Stimulated activated CD8-positive, alpha-beta memory T cell treated with anti-CD3 and anti-CD28 coated beads, Interleukin-4, amount 100 ng/mL, for 48 hours (primary cell): ENCODE data around the gene ARHGAP26.

Experiments
- DNase-seq: peaks from one replicate; pipeline ENCODE4 v3.0.0-alpha.2; 2020

ARHGAP26 gene

GRCh38 chr5:143236682-143237081 lies 466.5 kb downstream of the ARHGAP26 start:
- DNase-seq: no peak

DNA sequence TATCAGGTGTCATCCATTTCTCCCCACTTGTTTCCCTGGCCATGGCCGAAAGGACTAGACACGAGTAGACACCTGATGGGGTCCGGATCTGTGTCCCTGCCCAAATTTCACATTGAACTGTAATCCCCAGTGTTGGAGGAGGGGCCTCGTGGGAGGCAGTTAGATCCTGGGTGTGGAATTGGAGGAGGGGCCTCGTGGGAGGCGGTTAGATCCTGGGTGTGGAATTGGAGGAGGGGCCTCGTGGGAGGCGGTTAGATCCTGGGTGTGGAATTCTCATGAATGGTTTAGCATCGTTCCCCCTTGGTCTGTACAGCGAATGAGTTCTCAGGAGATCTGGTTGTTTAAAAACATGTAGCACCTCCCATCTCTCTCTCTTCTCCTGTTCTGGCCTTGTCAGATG lies 467.5 kb downstream of the ARHGAP26 start:
- no peak for DNase-seq

DNA sequence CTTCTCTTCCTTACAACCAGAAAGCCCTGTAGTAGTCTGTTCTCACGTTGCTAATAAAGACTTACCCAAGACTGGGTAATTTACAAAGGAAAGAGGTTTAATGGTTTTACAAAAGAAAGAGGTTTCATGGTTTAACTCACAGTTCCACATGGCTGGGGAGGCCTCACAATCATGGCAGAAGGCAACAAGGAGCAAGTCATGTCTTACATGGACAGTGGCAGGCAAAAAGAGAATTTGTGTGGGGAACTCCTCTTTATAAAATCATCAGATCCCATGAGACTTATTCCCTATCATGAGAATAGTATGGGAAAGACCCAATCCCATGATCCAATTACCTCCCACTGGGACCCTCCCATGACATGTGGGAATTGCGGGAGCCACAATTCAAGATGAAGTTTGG lies 468.4 kb downstream of the ARHGAP26 start:
- no peak for DNase-seq

DNA sequence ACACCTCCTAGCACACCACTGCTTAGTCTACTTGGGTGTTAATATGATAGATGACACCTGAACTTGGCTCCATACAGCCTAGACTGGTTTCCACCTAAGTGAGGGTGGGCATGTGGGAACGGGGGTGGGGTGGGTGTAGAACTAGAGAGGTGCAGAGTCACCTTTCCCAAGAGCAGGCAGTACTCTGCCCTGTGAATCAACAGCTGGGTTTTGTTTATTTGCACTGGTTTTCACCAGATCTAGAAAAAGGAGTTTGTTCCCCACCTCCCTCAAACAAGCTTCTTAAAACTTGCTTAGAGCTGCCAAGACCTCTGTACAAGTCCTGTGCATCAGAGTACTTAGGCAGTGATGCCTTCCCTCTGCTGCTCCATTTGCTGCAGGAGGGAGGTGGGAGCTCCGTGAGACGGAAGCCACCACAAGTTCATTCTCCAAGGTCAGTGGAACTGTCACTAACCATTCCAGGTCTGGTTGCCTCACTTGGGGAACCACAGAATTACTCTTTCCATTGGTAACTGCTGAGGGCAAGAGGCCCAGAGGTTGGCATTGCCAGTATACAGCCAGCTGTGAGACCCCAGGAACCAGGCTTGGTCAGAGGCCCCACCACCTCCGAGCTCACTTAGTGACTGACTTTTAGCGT lies 469.8 kb downstream of the ARHGAP26 start:
- no peak for DNase-seq

GRCh38 chr5:143241892-143242291 lies 471.7 kb downstream of the ARHGAP26 start:
- no peak for DNase-seq

GRCh38 chr5:143243103-143243502 lies 472.9 kb downstream of the ARHGAP26 start:
- DNase-seq: no peak

DNA sequence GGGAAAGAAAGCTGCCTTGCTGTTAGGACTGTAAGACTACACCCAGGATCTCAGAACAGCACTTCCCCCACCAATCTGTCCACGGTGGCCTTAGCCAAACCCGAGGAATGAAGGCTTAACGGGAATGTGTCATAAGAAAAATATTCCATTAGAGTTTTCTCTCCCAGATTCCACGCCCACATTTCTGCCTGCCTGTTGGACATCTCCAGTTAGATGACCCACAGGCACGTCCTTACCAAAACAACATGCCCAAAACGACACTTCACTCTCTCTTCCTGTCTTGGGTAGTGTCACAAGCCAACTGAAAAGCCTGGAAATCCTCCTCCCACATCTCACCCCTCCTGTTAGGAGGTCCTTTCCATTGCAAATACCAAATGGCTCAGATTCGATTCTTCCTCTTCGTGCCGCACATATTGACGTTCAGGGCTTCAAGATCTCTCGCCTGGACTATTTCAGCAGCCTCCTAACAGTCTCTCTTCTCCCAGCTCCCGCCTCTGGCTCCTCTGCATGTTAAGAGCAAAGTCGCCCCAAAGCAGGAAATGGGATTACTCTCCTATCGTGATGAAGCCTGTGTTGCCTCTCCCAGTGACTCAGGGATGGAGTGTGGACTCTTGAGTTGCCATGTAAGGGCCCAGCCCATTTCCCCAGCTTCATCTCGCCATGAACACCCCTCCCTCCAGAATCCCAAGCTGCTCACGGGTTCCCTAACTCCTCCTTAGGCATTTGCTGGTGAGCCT lies 474.0 kb downstream of the ARHGAP26 start:
- no peak for DNase-seq

DNA sequence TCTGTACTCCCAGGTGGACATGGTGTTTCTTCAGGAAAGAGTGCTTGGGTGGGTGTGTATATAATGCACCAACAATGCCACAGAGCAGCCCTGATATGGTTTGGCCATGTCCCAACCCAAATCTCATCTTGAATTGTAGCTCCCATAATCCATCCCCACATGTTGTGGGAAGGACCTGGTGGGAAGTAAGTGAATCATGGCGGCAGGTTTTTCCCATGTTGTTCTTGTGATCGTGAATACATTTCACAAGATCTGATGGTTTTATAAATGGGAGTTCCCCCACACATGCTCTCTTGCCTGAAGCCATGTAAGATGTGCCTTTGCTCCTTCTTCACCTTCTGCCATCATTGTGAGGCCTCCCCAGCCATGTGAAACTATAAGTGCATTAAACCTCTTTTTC lies 474.8 kb downstream of the ARHGAP26 start:
- DNase-seq: no peak

- DNase-seq: no peak
Observed at GRCh38 chr5:143245929-143246561, 475.9 kb downstream of the ARHGAP26 start.

DNA sequence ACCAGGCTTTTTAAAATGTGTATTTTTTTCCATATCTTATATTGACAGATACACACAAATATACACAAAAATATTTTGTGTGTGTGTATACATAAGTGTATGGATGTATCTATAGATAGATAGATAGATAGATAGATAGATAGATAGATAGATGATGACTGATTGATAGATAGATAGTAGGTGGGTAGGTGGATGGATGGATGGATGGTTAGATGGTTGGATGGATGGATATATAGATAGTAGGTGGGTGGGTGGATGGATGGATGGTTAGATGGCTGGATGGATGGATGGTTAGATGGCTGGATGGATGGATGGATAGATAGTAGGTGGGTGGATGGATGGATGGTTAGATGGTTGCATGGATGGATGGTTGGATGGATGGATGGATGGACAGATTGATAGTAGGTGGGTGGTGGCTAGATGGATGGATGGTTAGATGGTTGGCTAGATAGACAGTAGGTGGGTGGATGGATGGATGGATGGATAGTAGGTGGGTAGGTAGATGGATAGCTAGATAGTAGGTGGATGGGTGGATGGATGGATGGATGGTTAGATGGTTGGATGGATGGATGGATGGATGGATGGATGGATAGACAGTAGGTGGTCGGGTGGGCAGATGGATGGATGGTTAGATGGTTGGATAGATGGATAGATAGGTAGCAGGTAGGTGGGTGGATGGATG lies 477.1 kb downstream of the ARHGAP26 start:
- DNase-seq: no peak

DNA sequence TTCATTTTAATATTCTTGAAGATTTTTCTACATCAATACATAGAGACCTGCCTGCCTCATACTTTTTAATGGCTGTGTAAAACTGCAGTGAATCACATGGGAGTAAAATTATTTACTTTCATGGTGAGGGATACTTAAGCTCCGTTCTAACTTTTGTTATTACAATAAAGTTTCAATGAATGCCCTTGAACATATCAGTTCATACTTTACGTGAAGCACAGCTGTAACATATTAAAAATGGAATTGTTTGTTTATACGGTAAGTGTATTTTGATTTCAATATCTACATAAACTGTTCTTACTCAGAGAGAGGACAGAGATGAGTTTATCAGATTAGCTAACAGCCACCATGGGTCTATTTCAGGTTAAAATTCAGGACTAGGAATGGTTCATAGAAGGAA lies 478.2 kb downstream of the ARHGAP26 start:
- no peak for DNase-seq

DNA sequence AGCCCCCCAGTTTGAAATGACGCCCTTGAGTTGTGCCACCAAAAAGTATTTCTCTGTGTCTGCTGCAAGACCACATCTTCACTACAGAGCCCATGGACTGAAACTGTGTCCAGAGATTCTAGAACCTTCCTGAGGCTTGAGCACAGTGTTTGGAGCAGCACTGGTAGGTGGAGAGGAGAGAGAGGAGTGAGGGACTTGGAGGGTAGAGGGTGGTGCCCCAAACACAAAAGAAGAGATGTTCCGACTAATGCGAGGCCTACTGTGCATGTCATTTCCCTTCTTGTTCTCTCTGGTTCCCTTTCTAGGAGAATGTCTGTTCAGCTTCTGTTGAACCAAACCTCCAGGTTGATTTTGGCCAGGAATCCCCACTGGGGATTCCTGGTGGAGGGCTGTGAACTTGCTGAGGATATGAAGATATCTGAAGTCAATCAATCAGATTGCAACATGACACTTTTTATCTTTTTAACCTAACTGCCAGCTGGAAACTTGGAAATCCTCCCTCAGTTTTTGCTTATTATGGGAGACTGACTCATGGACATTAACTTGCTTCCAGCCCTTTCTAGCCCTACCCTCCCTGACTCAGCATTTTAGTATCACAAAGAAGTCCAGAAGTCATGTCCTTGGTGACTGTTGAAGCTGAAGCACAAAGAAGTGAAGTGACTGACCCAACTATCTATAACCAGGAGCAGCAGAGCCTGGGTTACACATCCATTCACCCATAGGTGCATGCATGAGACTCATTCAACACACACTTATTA lies 478.8 kb downstream of the ARHGAP26 start:
- DNase-seq: no peak

DNA sequence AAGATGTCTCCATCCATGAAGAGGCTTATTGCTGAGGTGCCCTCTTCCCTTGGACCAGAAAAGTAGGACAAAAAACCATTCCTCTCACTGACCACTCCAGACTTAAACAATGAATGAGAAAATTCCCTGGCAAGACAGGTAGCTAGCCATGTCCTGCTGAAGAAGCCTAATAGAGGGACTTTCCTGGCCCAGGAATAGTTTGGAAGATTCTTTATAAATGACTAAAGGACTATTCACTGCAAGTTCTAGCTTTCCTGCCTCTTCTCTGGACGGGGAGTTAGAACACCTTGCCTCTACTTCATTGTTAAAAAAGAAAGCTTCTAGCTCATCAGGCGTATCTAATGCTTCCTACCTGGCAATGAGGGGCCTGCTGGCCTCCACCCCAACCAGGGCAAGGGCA lies 479.7 kb downstream of the ARHGAP26 start:
- DNase-seq: no peak

DNA sequence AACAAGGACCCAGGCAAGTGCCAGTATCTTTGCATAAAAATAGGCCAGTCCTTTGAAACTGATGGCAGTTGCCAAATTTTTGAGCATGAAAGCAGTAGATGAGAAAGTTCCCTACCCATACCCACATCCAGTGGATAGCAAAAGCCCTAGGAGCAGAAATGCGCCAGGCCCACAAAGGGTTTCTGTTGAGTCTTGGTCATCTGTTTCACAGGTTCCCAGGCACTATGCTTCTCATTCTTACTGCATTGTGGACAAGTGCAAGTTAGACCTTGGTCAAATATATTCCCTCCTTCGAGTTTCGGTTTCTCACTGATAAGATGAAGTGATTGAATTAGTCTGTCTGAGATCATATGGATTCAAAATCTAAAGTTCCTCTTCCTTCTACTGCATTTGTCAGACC lies 481.0 kb downstream of the ARHGAP26 start:
- DNase-seq: no peak

DNA sequence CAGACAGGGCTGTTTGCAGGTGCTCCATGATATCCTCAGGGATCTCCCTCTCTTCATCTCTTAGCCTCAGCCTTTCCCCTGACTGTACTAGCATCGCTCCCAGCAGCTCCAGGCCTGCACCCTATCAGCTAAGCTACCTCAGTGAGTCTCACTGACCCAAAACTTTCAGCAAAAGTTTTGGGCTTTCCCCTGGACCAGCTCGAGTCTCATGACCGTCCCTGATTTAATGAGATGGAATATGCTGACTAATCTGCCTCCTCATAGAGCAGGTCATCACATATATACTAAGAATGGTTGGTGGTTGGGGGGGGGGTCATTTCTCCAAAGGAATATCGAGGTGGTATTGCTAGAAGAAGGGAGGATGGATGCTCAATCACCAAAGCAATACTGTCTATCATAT lies 481.8 kb downstream of the ARHGAP26 start:
- DNase-seq: no peak

GRCh38 chr5:143254819-143255218 lies 484.6 kb downstream of the ARHGAP26 start:
- no peak for DNase-seq

DNA sequence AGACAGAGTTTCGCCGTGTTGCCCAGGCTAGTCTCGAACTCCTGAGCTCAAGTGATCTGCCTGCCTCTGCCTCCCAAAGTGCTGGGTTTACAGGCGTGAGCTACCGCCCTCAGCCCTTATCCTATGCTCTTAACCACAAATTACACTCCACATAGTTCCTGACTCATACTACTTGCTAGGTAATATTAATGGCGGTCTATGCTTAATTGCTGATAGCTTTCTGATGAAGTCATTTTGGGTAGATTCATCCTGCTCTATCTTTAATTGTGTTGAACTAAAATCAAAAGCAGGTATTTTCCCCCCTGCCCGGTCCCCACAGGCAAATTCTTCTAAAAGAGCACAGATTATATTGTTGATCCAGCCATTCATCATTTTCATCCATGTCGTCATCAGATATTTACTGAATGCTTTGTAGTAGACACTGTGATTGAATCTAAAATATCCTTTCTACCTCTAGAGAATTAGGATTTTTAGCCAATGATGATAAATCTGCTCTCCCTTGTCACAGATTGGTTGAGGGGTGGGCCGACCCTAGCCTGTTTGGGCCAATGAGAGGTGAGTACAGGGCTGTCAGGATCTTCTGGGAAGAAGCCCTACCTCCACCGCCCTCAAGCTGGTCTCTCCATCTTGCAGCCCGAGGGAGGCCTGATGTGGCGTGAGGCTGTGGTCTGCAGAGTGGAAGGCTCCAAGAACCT lies 488.5 kb downstream of the ARHGAP26 start:
- no peak for DNase-seq

GRCh38 chr5:143259254-143259605 lies 489.1 kb downstream of the ARHGAP26 start:
- DNase-seq: no peak

DNA sequence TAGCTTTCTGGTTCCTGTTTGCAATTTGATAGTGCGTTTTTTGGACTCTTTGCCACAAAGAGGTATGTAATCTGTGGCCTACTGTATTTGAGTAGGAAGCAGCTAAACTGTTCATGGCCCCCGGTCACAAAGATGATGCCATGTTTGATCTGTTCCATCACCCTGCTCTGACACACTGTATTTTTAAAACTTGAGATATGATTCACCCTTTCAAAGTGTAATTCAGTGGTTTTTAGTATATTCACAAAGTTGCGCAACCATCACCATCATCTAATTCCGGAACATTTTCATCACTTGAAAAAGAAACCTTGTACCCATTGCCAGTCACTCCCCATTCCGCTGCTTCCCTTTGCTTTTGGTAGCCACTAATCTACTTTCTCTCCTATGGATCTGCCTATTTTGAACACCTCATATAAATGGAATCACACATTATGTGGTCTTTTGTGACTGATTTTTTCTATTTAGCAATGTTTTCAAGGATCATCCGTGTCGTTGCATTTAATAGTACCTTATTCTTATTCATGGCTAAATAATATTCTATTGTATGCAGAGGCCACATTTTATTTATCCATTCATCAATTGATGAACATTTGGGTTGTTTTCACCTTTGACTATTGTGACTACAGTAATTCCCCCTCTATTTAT lies 491.7 kb downstream of the ARHGAP26 start:
- no peak for DNase-seq

- no peak for DNase-seq
Observed at GRCh38 chr5:143262393-143263174, 492.4 kb downstream of the ARHGAP26 start.

DNA sequence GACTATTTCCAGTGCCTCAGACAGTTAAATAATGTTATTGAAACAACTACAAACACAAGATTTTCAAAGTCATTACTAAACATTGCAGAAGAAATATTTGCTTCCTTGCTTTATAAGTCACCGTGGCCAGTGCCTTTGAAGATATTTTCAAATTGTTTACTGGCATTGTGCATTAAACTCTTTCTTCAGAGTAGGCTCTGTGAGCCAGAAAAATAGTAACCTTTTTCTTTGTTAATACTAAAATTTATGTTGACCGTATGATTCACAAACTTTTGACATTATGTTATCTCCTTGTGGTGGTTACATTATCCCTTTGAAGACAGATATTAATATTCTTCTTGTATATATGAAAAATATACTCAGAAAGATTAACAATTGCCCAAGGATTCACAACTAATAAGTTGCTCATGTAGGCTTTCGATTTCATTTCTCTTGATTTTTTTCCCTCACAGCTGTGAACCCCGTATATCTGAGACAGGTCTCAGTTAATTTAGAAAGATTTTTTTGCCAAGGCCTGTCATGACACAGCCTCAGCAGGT lies 493.2 kb downstream of the ARHGAP26 start:
- DNase-seq: no peak
